DND-41 (cell line): Measurements from ENCODE around the gene ANXA1.
"Not testable (repeated sequence)": the region's sequence is repeated elsewhere in the genome, so short reads cannot be mapped to it uniquely, and the experiment has no call there.

Source experiments
- CTCF ChIP-seq: IDR thresholded peaks from 2 replicates; pipeline ENCODE4 v1.5.1; 2012; ENCODE audit warnings: borderline replicate concordance, low read length, moderate library complexity, mild to moderate bottlenecking; ENCODE audit not compliant: poor library complexity, severe bottlenecking; ENCODE audit errors: extremely low read depth
- EZH2 ChIP-seq: IDR thresholded peaks from 3 replicates; pipeline ENCODE4 v1.6.1; 2012; ENCODE audit warnings: borderline replicate concordance, low read depth, mild to moderate bottlenecking, moderate library complexity, low read length, inconsistent platforms; ENCODE audit not compliant: severe bottlenecking

GRCh38 chr9:73191109-73191508, 39.4 kb downstream of the ANXA1 start:
- not testable (repeated sequence) for TF ChIP-seq CTCF, EZH2
